Measurements from ENCODE around the gene JAKMIP3.

Gene JAKMIP3

DNA sequence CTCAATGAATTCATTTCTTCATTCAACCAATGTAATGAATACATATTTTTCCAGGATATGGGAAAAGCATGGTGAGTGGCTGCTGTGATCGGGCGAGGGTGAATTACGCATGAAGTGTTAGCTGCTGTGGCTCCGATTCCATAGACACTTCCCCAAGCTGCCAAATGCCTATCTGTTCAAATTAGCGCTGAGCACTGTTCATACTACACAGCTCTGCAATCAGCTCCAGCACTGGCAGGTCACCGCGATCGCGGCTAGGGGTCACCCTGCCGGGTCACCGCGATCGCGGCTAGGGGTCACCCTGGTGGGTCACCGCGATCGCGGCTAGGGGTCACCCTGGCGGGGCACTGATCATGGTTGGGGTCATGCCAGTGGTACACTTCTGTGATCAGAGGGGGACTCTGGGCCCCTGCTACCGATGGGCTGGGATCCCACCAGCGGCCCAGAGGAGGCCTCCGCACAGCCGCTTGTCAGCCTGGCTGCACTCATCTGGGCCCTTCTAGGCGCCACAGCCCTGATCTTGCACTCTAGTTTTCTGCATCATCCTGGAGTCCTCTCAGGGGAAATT is 49.3 kb downstream of the JAKMIP3 start:
- DNase-seq: no peak

Data from activated naive CD4-positive, alpha-beta T cell treated with Interleukin-2 at 50 U/mL for 16 hours (primary cell).